ENCODE measurements around the gene SPEM1. TPM values are rescaled to one million over a fixed set of nuclear protein-coding genes. Genes with fewer than 3 reads are reported as not detected.
A peak's percentile ranks its signal among the peaks of the same experiment; 100 is the strongest.

Gene SPEM1
- total RNA-seq, 1 experiment from 2014 or later, result 0.33 TPM

- H3K23me2 ChIP-seq (ENCODE audit: insufficient read length, low read depth, low read length, poor library complexity, severe bottlenecking), result peaks cover 17% of the 10 kb centered on the region
- no peaks in the 10 kb centered on the region for H3K9me3 ChIP-seq (ENCODE audit: control insufficient read depth, low read depth, low read length)
- peaks cover 44% of the 10 kb centered on the region for H3K27me3 Mint-ChIP-seq (ENCODE audit: low read depth)
- peaks cover 5 to 7% of the 10 kb centered on the region in 2 experiments for H3K9me3 Mint-ChIP-seq
- no peak overlapping the region for H2AFZ ChIP-seq (ENCODE audit: low read length)
- peak overlapping the region; percentile 57 for H3K4me2 ChIP-seq (ENCODE audit: insufficient read depth, insufficient read length, low read length)
- no peak overlapping the region for H3K9ac ChIP-seq (ENCODE audit: extremely low read depth, insufficient read length, low read length)
- H3K4me3 Mint-ChIP-seq, result peak overlapping the region; percentile 54 to 63; a peak in 4 of 5 replicates
- no peak overlapping the region for H2BK20ac ChIP-seq (ENCODE audit: low read depth, low read length, poor library complexity, severe bottlenecking)
- peaks cover 11% of the 10 kb centered on the region; the same call in 1 of the 2 replicates for H3K27me3 ChIP-seq (ENCODE audit: insufficient read depth, low read length)
- H2BK5ac ChIP-seq (ENCODE audit: insufficient read length, low read length), result no peak overlapping the region
- no peak overlapping the region for H2BK120ac ChIP-seq (ENCODE audit: low read depth, low read length, poor library complexity, severe bottlenecking)
- H4K8ac ChIP-seq (replicated peaks; ENCODE audit: insufficient read length, low read depth, low read length), result no peak overlapping the region
- H3K27ac Mint-ChIP-seq, result no peak overlapping the region
- no peak overlapping the region for H3K23ac ChIP-seq (ENCODE audit: insufficient read length, low read depth, low read length)
- H2BK15ac ChIP-seq (ENCODE audit: low read depth, low read length), result no peak overlapping the region
- H3K14ac ChIP-seq (ENCODE audit: insufficient read depth, low read length), result 0 out of 2 replicates have a peak overlapping the region, but pooled peaks have one; percentile 22
- H3K18ac ChIP-seq (ENCODE audit: insufficient read length, low read depth, low read length), result no peak overlapping the region
- no peak overlapping the region for H3T11ph ChIP-seq (ENCODE audit: low read length)
- no peak overlapping the region for H2AK5ac ChIP-seq (ENCODE audit: insufficient read length, low read length)
- WGBS (ENCODE audit: extremely low coverage, insufficient read length, low lambda C conversion rate), result no CpG with 5 or more reads among the region's 65 CpGs
- peaks cover 21 to 25% of the 10 kb centered on the region in 2 experiments for H3K4me1 Mint-ChIP-seq
- no peaks in the 10 kb centered on the region for H3K79me1 ChIP-seq (ENCODE audit: insufficient read depth, low read depth, low read length, poor library complexity, severe bottlenecking)
- H4K20me1 ChIP-seq (ENCODE audit: control insufficient read depth, insufficient read depth, insufficient read length), result no peaks in the 10 kb centered on the region
- no peak overlapping the region for H3K56ac ChIP-seq (ENCODE audit: insufficient read length, low read depth, low read length)
- no peak overlapping the region for H4K5ac ChIP-seq (ENCODE audit: insufficient read length, low read depth, low read length)
- H3K4me1 ChIP-seq (ENCODE audit: insufficient read depth, low read length), result no peaks in the 10 kb centered on the region
- H3K36me3 Mint-ChIP-seq (ENCODE audit: insufficient read depth in 1 of 3, low read depth in 3 of 3), result peaks cover 7 to 32% (median 30%) of the 10 kb centered on the region in 3 experiments; a peak in 6 of 7 replicates
- H3K4ac ChIP-seq (ENCODE audit: low read depth, low read length), result no peak overlapping the region
- no peak overlapping the region for H3K27ac ChIP-seq (ENCODE audit: insufficient read length, low read depth, low read length)
- peak; percentile 93 for DNase-seq
- H2BK12ac ChIP-seq (ENCODE audit: insufficient read length, low read depth, low read length), result no peak overlapping the region
- H3K79me2 ChIP-seq (ENCODE audit: insufficient read depth, low read length), result no peaks in the 10 kb centered on the region
- H4K91ac ChIP-seq (ENCODE audit: insufficient read length, low read depth, low read length), result no peak overlapping the region
- TF ChIP-seq CTCF (conservative IDR thresholded peaks at IDR 0.05), result no peak
Measured at GRCh38 chr17:7383742-7384488, 36.2 kb upstream of the SPEM1 start.
